Measurements from ENCODE around the gene ZBTB46. TPM values are rescaled to one million over a fixed set of nuclear protein-coding genes. Genes with fewer than 3 reads are reported as not detected.
"Not testable (repeated sequence)": the region's sequence is repeated elsewhere in the genome, so short reads cannot be mapped to it uniquely, and the experiment has no call there.

Gene ZBTB46
- total RNA-seq, 1 experiment from 2014 or later, result 2.5 TPM

DNA sequence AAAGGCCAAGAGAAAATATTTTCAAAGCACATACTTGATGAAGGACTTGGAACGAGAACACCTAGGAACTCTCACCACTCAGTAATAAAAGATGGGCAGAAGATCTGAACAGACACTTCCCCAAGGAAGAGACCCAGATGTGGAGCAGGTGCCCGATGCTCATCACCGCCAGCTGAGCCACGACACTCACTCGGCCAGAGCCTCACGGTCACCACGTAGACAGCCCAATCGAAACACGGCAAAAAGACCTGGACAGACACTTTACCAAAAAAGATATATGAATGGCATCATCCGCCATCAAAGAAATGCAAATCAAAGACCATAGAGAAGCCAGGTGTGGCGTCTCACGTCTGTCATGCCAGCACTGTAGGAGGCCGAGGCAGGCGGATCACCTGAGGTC is 49.9 kb downstream of the ZBTB46 start:
- Mint-ChIP-seq H3K27me3 (ENCODE audit: unreplicated experiment) (peaks cover 15% of the 10 kb centered on the region), H3K36me3 (ENCODE audit: insufficient read depth, unreplicated experiment) (no peaks in the 10 kb centered on the region), H3K4me3 (ENCODE audit: low read depth, unreplicated experiment) (no peak overlapping the region), H3K4me1 (ENCODE audit: low read depth, unreplicated experiment) (no peaks in the 10 kb centered on the region), H3K9me3 (ENCODE audit: low read depth, unreplicated experiment) (no peaks in the 10 kb centered on the region), H3K27ac (ENCODE audit: unreplicated experiment) (no peak overlapping the region)
- DNase-seq, result no peak
- TF ChIP-seq CTCF (IDR thresholded peaks at IDR 0.05; ENCODE audit: unreplicated experiment), result no peak
- CTCF ChIA-PET, result interaction anchor here (0.6 kb wide), 1 partner anchor 84 kb away, joined by 4 read pairs; the partner anchor contains the start of gene TPD52L2
- intact Hi-C loops (cut with micrococcal nuclease; ENCODE audit: unreplicated experiment), result no loop called here
- no TSS peak for BruUV-seq (replicated peaks)

DNA sequence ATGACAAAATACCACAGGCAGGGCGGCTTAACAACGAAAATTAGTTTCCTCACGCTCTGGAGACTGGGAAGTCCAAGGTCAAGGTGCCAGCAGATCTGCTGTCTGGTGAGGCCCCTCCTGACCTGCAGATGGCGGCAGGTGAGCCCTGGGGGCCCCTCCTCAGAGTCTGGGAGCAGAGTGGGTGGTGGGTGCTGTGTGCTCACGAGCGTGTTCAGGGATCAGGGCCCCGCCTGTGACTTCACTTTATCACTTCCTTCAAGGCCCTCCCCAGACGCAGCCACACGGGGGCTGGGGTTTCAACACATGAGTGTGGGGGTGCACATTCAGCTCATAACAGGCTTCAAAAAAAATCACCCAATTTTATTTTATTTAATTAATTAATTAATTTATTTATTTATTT is 52.2 kb downstream of the ZBTB46 start:
- peak; percentile 38 for TF ChIP-seq CTCF (IDR thresholded peaks at IDR 0.05; ENCODE audit: unreplicated experiment)
- H3K27me3 Mint-ChIP-seq (ENCODE audit: unreplicated experiment), result peaks cover 15% of the 10 kb centered on the region
- intact Hi-C loops (cut with micrococcal nuclease; ENCODE audit: unreplicated experiment), result no loop called here
- CTCF ChIA-PET, result interaction anchor here (0.7 kb wide), 1 partner anchor 51 kb away, joined by 3 read pairs; no protein-coding TSS in a partner anchor
- no peaks in the 10 kb centered on the region for H3K9me3 Mint-ChIP-seq (ENCODE audit: low read depth, unreplicated experiment)
- no peaks in the 10 kb centered on the region for H3K36me3 Mint-ChIP-seq (ENCODE audit: insufficient read depth, unreplicated experiment)
- H3K27ac Mint-ChIP-seq (ENCODE audit: unreplicated experiment), result no peak overlapping the region
- no peaks in the 10 kb centered on the region for H3K4me1 Mint-ChIP-seq (ENCODE audit: low read depth, unreplicated experiment)
- DNase-seq, result no peak
- no peak overlapping the region for H3K4me3 Mint-ChIP-seq (ENCODE audit: low read depth, unreplicated experiment)
- BruUV-seq (replicated peaks), result no TSS peak

- H3K9me3 Mint-ChIP-seq (ENCODE audit: low read depth, unreplicated experiment), result no peaks in the 10 kb centered on the region
- H3K27me3 Mint-ChIP-seq (ENCODE audit: unreplicated experiment), result peaks cover 15% of the 10 kb centered on the region
- no TSS peak for BruUV-seq (replicated peaks)
- H3K27ac Mint-ChIP-seq (ENCODE audit: unreplicated experiment), result no peak overlapping the region
- DNase-seq, result no peak
- no peaks in the 10 kb centered on the region for H3K36me3 Mint-ChIP-seq (ENCODE audit: insufficient read depth, unreplicated experiment)
- H3K4me3 Mint-ChIP-seq (ENCODE audit: low read depth, unreplicated experiment), result no peak overlapping the region
- no peak for TF ChIP-seq CTCF (IDR thresholded peaks at IDR 0.05; ENCODE audit: unreplicated experiment)
- no peaks in the 10 kb centered on the region for H3K4me1 Mint-ChIP-seq (ENCODE audit: low read depth, unreplicated experiment)
- intact Hi-C loops (cut with micrococcal nuclease; ENCODE audit: unreplicated experiment), result no loop called here
- CTCF ChIA-PET, result interaction anchor here (0.6 kb wide), 1 partner anchor 145 kb away, joined by 3 read pairs; no protein-coding TSS in a partner anchor
These were observed 52.9 kb downstream of the ZBTB46 start for GRCh38 chr20:63778034-63778752.

- Mint-ChIP-seq H3K4me3 (ENCODE audit: low read depth, unreplicated experiment) (no peak overlapping the region), H3K27me3 (ENCODE audit: unreplicated experiment) (peaks cover 12% of the 10 kb centered on the region), H3K4me1 (ENCODE audit: low read depth, unreplicated experiment) (no peaks in the 10 kb centered on the region), H3K36me3 (ENCODE audit: insufficient read depth, unreplicated experiment) (no peaks in the 10 kb centered on the region), H3K9me3 (ENCODE audit: low read depth, unreplicated experiment) (no peaks in the 10 kb centered on the region), H3K27ac (ENCODE audit: unreplicated experiment) (no peak overlapping the region)
- CTCF ChIA-PET, result interaction anchor here (0.6 kb wide), 1 partner anchor 146 kb away, joined by 3 read pairs; no protein-coding TSS in a partner anchor
- TF ChIP-seq CTCF (IDR thresholded peaks at IDR 0.05; ENCODE audit: unreplicated experiment), result no peak
- intact Hi-C loops (cut with micrococcal nuclease; ENCODE audit: unreplicated experiment), result no loop called here
- DNase-seq, result no peak
- no TSS peak for BruUV-seq (replicated peaks)
These were observed 53.5 kb downstream of the ZBTB46 start for GRCh38 chr20:63777614-63778013.

DNA sequence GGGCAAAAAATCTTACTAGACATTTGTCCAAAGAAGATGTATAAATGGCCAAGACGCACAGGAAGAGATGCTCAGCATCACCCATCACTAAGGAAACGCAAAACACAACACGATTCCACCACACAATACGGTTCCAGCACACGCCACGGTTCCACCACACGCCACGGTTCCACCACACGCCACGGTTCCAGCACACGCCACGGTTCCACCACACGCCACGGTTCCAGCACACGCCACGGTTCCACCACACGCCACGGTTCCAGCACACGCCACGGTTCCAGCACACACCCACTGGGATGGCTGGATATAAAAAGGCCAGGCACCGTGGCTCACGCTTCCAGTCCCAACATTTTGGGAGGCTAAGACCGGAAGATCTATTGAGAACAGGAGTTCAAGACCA is 54.2 kb downstream of the ZBTB46 start:
- CTCF ChIA-PET; H3K27ac Mint-ChIP-seq (ENCODE audit: unreplicated experiment); H3K4me3 Mint-ChIP-seq (ENCODE audit: low read depth, unreplicated experiment); intact Hi-C loops (cut with micrococcal nuclease; ENCODE audit: unreplicated experiment); H3K4me1 Mint-ChIP-seq (ENCODE audit: low read depth, unreplicated experiment); BruUV-seq (replicated peaks); H3K27me3 Mint-ChIP-seq (ENCODE audit: unreplicated experiment); H3K9me3 Mint-ChIP-seq (ENCODE audit: low read depth, unreplicated experiment); H3K36me3 Mint-ChIP-seq (ENCODE audit: insufficient read depth, unreplicated experiment); DNase-seq: not testable (repeated sequence)

All from Calu3 (cell line).